GM18951 (cell line): ENCODE results near the gene HAUS3.

ENCODE experiments used
- POLR2A ChIP-seq: IDR thresholded peaks from 4 replicates; pipeline ENCODE4 v1.6.1; 2011; ENCODE audit warnings: mild to moderate bottlenecking; ENCODE audit not compliant: insufficient read length, insufficient read depth; ENCODE audit errors: extremely low read depth
- in situ Hi-C: fragments of 300-500 bp; cut with MboI; formaldehyde crosslinking; loops from one replicate; pipeline ENCODE4 v1.12.0; 2022; ENCODE audit warnings: low sequenced_read_pairs, mixed read lengths, inconsistent platforms; ENCODE audit not compliant: unreplicated experiment

The HAUS3 gene

DNA sequence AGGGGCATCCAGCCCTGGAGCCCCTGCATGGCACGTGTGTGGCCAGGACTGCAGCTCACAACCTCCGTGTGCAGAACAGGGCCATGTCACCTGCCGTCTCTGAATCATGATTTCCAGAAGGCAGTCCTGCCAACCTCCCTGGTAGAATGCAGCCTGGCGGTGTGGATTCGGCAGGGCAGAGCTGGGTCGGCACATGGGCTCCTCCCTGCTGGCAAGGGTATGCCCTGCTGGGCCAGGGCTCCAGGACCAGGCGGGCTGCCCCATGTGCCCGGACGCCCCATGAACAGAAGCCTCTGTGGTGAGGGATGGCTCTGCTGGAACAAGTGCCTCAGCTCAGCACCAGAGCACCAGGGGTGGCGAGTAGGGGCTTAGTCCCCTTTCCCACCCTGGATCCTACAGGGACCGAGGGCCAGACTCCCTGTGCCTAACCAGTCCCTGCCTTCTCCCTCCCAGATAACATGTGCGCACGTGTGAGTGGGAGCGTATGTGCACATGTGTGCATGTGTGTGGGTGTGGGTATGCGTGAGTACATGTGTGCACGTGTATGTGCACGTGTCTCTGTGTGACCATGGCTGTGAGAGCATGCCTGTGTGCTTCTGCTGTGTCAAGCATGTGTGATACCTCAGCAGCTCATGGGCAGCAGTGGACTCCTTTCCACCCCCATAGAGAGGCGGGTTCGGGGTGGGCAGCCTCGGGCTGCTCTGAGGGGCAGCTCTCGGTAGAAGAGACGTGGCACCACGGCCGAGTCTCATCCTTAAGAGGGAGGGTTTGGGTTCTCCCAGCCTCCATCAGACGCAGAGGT, 30.3 kb upstream of the HAUS3 start:
- TF ChIP-seq POLR2A = no peak
- in situ Hi-C loops = no loop called here

DNA sequence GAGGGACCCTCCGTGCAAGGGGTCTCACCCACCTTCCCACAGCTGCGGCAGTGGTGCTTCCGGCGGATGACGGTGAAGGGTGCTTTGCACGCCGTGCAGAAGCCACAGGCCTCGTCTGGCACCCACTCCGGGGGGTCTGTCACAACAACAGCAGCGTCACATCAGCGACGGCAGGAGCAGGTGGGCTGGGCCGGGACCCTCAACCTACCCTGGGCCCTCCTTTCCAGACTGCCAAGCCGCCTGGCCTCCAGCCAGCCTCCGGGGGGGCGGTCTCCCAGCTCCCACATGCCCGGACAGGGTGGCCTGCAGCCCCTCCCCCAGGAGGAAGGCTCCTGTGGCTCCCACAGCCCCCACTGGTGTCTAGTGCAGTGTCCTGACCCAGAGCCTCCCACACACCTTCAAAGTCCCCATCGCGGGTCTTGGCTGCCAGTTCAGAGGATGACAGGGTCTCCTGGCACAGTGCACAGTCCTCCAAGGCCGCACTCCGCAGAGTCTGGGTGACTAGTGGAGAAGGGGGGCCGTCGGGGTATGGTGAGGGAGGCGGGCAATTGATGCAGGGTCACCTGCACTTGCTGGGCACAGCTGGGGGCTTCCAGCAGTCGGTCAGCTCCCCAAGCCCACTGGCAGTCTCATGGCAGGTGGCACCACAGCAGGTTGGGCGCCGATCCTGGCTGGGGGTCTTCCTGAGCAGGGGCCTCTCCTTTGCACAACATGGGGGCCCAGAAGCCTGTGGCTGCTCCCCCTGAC, 29.5 kb upstream of the HAUS3 start:
- in situ Hi-C loops = no loop called here

DNA sequence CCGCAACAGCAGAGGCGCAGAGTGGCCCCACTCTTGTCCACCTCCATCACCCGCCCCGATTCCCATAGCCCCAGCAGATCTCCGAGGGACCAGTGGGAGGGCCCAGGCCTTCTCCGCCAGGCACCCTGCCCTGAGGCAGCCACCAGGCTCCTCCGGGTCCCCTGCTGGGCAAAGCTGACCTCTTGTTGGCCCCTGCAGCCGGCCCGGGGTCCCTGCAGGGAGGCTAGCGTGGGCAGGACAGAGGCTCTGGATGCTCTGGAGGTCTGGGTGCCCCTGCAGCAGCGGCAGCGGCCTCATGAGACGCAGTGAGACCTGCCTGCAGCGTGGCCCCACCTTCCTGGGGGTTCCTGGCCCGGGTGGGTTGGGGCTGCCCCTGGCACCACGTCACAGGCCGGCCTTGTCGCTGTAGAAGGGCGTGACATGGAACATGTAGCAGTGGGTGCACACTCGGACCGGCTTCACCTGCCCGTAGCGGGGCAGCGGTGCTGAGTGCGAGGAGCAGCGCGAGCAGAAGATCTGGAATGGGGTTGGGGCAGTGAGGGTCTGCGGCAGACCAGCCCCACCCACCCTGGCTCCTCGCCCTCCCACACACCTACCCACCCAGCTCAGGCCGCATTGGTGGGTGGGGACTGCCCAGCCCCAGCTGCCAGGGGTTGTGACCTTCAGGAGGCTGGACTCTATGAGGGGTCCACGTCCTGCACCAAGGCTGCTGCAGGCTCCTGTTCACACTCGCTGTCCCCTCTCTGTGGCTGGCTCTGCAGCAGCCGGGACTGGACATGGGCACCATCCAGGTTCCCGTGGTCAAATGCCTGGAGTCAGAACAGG, 28.6 kb upstream of the HAUS3 start:
- no peak for TF ChIP-seq POLR2A
- in situ Hi-C loops = no loop called here

More for the DNA sequence above, 29.5 kb upstream of the HAUS3 start:
- no peak for TF ChIP-seq POLR2A

- in situ Hi-C loops = no loop called here
- TF ChIP-seq POLR2A = no peak
Observed at GRCh38 chr4:2269618-2270163, 27.8 kb upstream of the HAUS3 start.

DNA sequence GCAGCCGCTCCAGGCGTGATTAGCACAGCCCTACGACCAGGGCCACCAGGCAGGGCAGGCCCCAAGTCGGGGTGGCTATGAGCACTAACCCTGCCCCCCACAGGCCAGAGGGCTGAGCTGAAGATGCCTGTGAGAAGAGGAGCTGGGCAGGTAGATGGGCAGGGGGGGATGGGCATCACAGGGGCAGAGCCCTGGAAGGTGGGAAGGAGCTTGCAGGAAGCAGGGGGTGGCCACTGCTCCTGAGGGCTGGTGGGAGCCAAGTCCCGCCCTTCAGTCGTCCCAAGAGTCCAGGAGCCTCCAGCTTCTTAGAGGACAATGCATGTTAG, 27.2 kb upstream of the HAUS3 start:
- in situ Hi-C loops = no loop called here
- no peak for TF ChIP-seq POLR2A

GRCh38 chr4:2268357-2269205, 26.7 kb upstream of the HAUS3 start:
- TF ChIP-seq POLR2A = no peak
- in situ Hi-C loops = no loop called here

- no peak for TF ChIP-seq POLR2A
- in situ Hi-C loops = no loop called here
Observed at GRCh38 chr4:2267841-2268240, 25.9 kb upstream of the HAUS3 start.

- no peak for TF ChIP-seq POLR2A
- in situ Hi-C loops = no loop called here
Observed at GRCh38 chr4:2267320-2267811, 25.4 kb upstream of the HAUS3 start.

GRCh38 chr4:2266821-2267220, 24.9 kb upstream of the HAUS3 start:
- no peak for TF ChIP-seq POLR2A
- in situ Hi-C loops = no loop called here

DNA sequence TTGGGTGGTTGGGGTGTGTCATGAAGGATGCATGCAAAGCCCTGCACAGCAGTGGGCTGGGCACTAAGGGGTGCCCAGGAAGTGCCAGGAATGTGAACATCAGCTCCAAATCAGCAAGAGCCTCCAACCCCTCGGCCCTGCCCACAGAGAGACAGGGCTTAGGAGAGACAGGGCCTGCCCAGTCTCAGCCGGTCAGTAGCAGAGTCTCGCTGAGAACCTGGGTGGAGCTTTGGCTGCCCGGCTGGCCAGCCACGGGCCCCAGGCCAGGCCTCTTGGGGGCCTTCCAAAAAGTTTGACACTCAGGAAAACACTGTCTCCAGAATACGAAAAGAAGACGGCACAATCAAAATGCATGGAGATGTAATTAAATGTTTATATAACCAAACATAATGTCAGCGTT, 24.3 kb upstream of the HAUS3 start:
- in situ Hi-C loops = no loop called here

DNA sequence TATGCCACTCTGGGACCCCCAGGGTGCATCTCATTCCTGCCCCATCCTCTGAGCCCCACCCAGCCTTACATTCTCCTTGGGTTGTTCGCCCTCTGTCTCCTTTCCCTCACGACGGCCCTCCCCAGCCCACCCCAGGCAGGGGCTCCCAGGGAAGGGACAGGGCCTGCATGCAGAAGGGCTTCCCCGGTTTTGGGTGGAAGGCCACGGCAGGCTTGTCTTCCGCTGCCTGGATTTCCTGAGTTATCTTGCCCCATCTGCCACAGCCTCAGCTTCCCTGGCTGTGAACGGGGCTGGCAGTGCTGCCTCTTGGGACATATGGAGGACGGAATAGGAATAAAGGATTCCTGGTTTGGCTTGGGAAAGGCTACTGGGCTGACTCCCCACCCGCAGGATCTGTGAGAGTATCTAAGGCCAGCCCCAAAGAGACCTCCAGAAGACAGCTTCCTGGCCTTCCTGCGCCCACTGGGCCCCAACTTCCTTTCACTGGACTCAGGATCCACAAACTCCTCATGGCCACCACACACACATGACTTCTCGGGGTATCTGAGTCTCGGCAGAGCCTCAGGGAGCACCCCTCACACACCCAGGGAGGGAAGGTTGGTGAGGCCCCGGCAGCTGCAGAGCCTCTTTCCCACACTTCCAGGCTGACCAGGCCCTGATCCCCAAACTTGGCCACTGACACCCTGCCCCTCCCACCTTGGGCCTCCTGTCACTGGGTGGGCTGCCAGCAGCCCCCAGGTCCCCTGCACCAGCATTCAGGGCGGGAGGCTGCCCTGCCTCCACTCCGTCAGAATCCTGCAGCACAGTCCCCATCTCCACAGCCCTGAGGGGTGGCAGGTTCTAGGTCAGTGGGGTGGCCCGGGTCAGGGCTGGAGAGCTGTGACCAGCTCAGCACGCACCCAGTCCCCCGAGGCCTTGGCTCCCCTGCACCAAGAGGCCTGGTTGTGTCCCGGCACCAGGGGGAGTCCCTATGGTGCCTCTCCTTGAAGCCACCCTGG, 23.5 kb upstream of the HAUS3 start:
- no peak for TF ChIP-seq POLR2A
- in situ Hi-C loops = no loop called here

More for the DNA sequence above, 24.3 kb upstream of the HAUS3 start:
- no peak for TF ChIP-seq POLR2A
